HepG2 (cell line): Measurements from ENCODE around the gene NRP1. TPM values are rescaled to one million over a fixed set of nuclear protein-coding genes. Genes with fewer than 3 reads are reported as not detected.

Experiments used
- BRD4 ChIP-seq: sonication (generic); formaldehyde crosslinking; IDR thresholded peaks from 2 replicates; pipeline ENCODE4 v1.4.0; 2020; ENCODE audit warnings: missing genetic modification reagents
- DPF2 ChIP-seq: sonication (generic); formaldehyde crosslinking; IDR thresholded peaks from 2 replicates; pipeline ENCODE4 v1.4.0; 2020; ENCODE audit warnings: mild to moderate bottlenecking, low read depth, missing genetic modification reagents, borderline replicate concordance
- FOXA3 ChIP-seq: IDR thresholded peaks from 2 replicates; pipeline ENCODE4 v1.6.1; 2016; ENCODE audit warnings: missing genetic modification reagents, missing compliant biosample characterization
- GLI4 ChIP-seq: sonication (generic); formaldehyde crosslinking; IDR thresholded peaks from 2 replicates; pipeline ENCODE4 v1.5.1; 2020; ENCODE audit warnings: missing genetic modification reagents, mild to moderate bottlenecking, moderate library complexity, borderline replicate concordance
- HNRNPLL ChIP-seq: fragments of 200-400 bp; formaldehyde crosslinking; IDR thresholded peaks from 2 replicates; pipeline ENCODE4 v1.6.1; 2017; ENCODE audit warnings: mild to moderate bottlenecking, low read depth, low read length; ENCODE audit not compliant: poor library complexity, severe bottlenecking
- HOXD1 ChIP-seq: sonication (generic); formaldehyde crosslinking; IDR thresholded peaks from 2 replicates; pipeline ENCODE4 v1.5.0; 2020; ENCODE audit warnings: missing genetic modification reagents
- IKZF5 ChIP-seq: IDR thresholded peaks from 2 replicates; pipeline ENCODE4 v1.6.1; 2018; ENCODE audit warnings: missing genetic modification reagents, mild to moderate bottlenecking, missing compliant biosample characterization
- MAX ChIP-seq: IDR thresholded peaks from 2 replicates; pipeline ENCODE4 v1.6.1; 2012; ENCODE audit warnings: inconsistent platforms
- MTF2 ChIP-seq: sonication (generic); formaldehyde crosslinking; IDR thresholded peaks from 2 replicates; pipeline ENCODE4 v1.5.0; 2020; ENCODE audit warnings: missing genetic modification reagents, borderline replicate concordance
- MYPOP ChIP-seq: sonication (generic); formaldehyde crosslinking; IDR thresholded peaks from 2 replicates; pipeline ENCODE4 v1.8.1; 2023; ENCODE audit warnings: mild to moderate bottlenecking, moderate library complexity, missing genetic modification reagents
- PLSCR1 ChIP-seq: sonication (generic); formaldehyde crosslinking; IDR thresholded peaks from 2 replicates; pipeline ENCODE4 v1.5.0; 2020; ENCODE audit warnings: missing genetic modification reagents, mild to moderate bottlenecking, borderline replicate concordance
- ZBTB25 ChIP-seq: IDR thresholded peaks from 2 replicates; pipeline ENCODE4 v1.6.1; 2018; ENCODE audit warnings: missing genetic modification reagents
- ZNF101 ChIP-seq: sonication (generic); formaldehyde crosslinking; IDR thresholded peaks from 2 replicates; pipeline ENCODE4 v1.4.0; 2020; ENCODE audit warnings: mild to moderate bottlenecking, low read depth, missing genetic modification reagents, borderline replicate concordance
- ZNF343 ChIP-seq: sonication (generic); formaldehyde crosslinking; IDR thresholded peaks from 2 replicates; pipeline ENCODE4 v1.4.0; 2020; ENCODE audit warnings: mild to moderate bottlenecking, missing genetic modification reagents
- ZNF580 ChIP-seq: IDR thresholded peaks from 2 replicates; pipeline ENCODE4 v1.6.1; 2016; ENCODE audit warnings: low read depth, borderline replicate concordance
- ZNF687 ChIP-seq: sonication (generic); formaldehyde crosslinking; IDR thresholded peaks from 2 replicates; pipeline ENCODE4 v1.5.1; 2020; ENCODE audit warnings: mild to moderate bottlenecking, missing genetic modification reagents, moderate library complexity
- ZNF800 ChIP-seq: sonication (generic); formaldehyde crosslinking; IDR thresholded peaks from 2 replicates; pipeline ENCODE4 v1.4.0; 2020; ENCODE audit warnings: missing genetic modification reagents
- polyA plus RNA-seq, 8 experiments: library from polyadenylated mRNA; depleted of rRNA in 3 of 8; stranded (reverse) in 7 of 8; unstranded in 1 of 8; fragments of >200 nt; fragmentation: Illumina TruSeq in 4 of 8; extraction: Trizol in 4 of 8; gene quantifications; 2 replicates each; pipeline versions ENCODE4 v1.2.1 to v1.2.3, GENCODE V29; 2011 to 2016; ENCODE audit warnings: low read depth in 4 of 8, missing spikeins in 1 of 8, mixed read lengths in 1 of 8; ENCODE audit not compliant: insufficient read depth in 1 of 8
- total RNA-seq, 5 experiments: library from RNA; depleted of rRNA; stranded (reverse); fragments of >200 nt; fragmentation: Illumina TruSeq; extraction: Trizol; gene quantifications; 2 replicates each; pipeline ENCODE4 v1.2.3, GENCODE V29; 2016; ENCODE audit warnings: low read depth in 1 of 5

The NRP1 gene
- total and polyA plus RNA-seq, 2 of the 13 experiments (the other 11 are each of a cell fraction or from before 2014, with no cell fraction given): 5.3 to 5.8 TPM

GRCh38 chr10:33336582-33337325, 2.3 kb upstream of the NRP1 start (continued):
- TF ChIP-seq IKZF5 (CRISPR knock-in tag) (no peak), FOXA3 (CRISPR knock-in tag) (no peak), DPF2 (CRISPR knock-in tag) (no peak), ZNF343 (no peak), HOXD1 (CRISPR knock-in tag) (no peak), MTF2 (CRISPR knock-in tag) (no peak), ZNF687 (CRISPR knock-in tag) (0 out of 2 replicates have a peak, but pooled peaks have one; percentile 8), MAX (0 out of 2 replicates have a peak, but pooled peaks have one; percentile 15), PLSCR1 (CRISPR knock-in tag) (no peak), BRD4 (CRISPR knock-in tag) (no peak), ZBTB25 (no peak), ZNF101 (no peak), ZNF800 (CRISPR knock-in tag) (peak; percentile 61), MYPOP (CRISPR knock-in tag) (peak; percentile 36; the same call in 1 of the 2 replicates), GLI4 (CRISPR knock-in tag) (no peak), ZNF580 (no peak), HNRNPLL (peak; percentile 21)
